Lower leg skin (tissue), 4 donors: ENCODE results near the gene SNX24. TPM values are rescaled to one million over a fixed set of nuclear protein-coding genes. Genes with fewer than 3 reads are reported as not detected.

Experiments
- DNase-seq, 2 donors: peaks; one replicate each; pipeline ENCODE4 v3.0.0-alpha.2; 2019; ENCODE audit warnings: low spot score in 2 of 2
- H3K4me3 ChIP-seq: fragments of 200-600 bp; sonication (generic); 2 replicates; pipeline ENCODE4 v1.5.1; 2017; ENCODE audit warnings: mild to moderate bottlenecking, low read depth; ENCODE audit not compliant: poor library complexity, severe bottlenecking
- CTCF ChIP-seq, 3 donors: fragments of 450-650 bp; IDR thresholded peaks; one replicate each; pipeline ENCODE4 v1.5.1; 2016; ENCODE audit warnings: antibody characterized with exemption in 3 of 3, mild to moderate bottlenecking in 3 of 3, moderate library complexity in 2 of 3
- POLR2A ChIP-seq, 2 donors: fragments of 450-650 bp; IDR thresholded peaks; one replicate each; pipeline ENCODE4 v1.6.1; 2016 to 2017; ENCODE audit warnings: antibody characterized with exemption in 2 of 2, mild to moderate bottlenecking in 1 of 2, moderate library complexity in 1 of 2
- WGBS, 2 donors: methylation state at CpG; one replicate each; pipeline ENCODE4 v1.1.5; 2018; 5-methylcytosine and 5-hydroxymethylcytosine counted together
- intact Hi-C: fragments of 100-400 bp; cut with DNase I; formaldehyde crosslinking; loops from one replicate; pipeline ENCODE4 v1.15.0; 2023; ENCODE audit warnings: low total_unique reads
- total RNA-seq, 4 donors: library from RNA; depleted of rRNA; stranded (reverse); fragments of >200 nt; gene quantifications; one replicate each; pipeline ENCODE4 v1.1.0, GENCODE V29; 2016

SNX24 gene
- total RNA-seq, 4 donors from 2014 or later = 20.1 to 28.1 (median 20.9) TPM

GRCh38 chr5:123007754-123008153 is 162.3 kb downstream of the SNX24 start:
- H3K4me3 ChIP-seq = no peak overlapping the region
- intact Hi-C loops = no loop called here
- 92 to 95% methylated on average over 6 of the region's 6 CpGs for WGBS, 2 donors
- no peak for TF ChIP-seq POLR2A (IDR thresholded peaks at IDR 0.05)
- TF ChIP-seq CTCF (IDR thresholded peaks at IDR 0.05) = no peak
- DNase-seq = no peak

- intact Hi-C loops = no loop called here
- 65 to 71% methylated on average over 1 of the region's 1 CpG for WGBS, 2 donors
- no peak for DNase-seq
- H3K4me3 ChIP-seq = no peak overlapping the region
- TF ChIP-seq CTCF (IDR thresholded peaks at IDR 0.05) (no peak), POLR2A (IDR thresholded peaks at IDR 0.05) (no peak)
Measured at GRCh38 chr5:123012321-123012720, 166.9 kb downstream of the SNX24 start.

- WGBS, 2 donors = 100% methylated on average over 1 of the region's 1 CpG
Measured at GRCh38 chr5:123014689-123015088, 169.3 kb downstream of the SNX24 start.

GRCh38 chr5:123028222-123028621 is 182.8 kb downstream of the SNX24 start:
- no peak for DNase-seq
- intact Hi-C loops = no loop called here
- H3K4me3 ChIP-seq = no peak overlapping the region
- 81 to 82% methylated on average over 9 of the region's 9 CpGs for WGBS, 2 donors
- TF ChIP-seq POLR2A (IDR thresholded peaks at IDR 0.05) (no peak), CTCF (IDR thresholded peaks at IDR 0.05) (no peak)

More at GRCh38 chr5:123014689-123015088, 169.3 kb downstream of the SNX24 start:
- DNase-seq = no peak
- intact Hi-C loops = no loop called here
- TF ChIP-seq POLR2A (IDR thresholded peaks at IDR 0.05) = no peak
- no peak overlapping the region for H3K4me3 ChIP-seq

- no peak overlapping the region for H3K4me3 ChIP-seq
- TF ChIP-seq POLR2A (IDR thresholded peaks at IDR 0.05) = no peak
- no peak for TF ChIP-seq CTCF (IDR thresholded peaks at IDR 0.05)
- intact Hi-C loops = no loop called here
- DNase-seq = no peak
- WGBS, 2 donors = 60 to 73% methylated on average over 6 of the region's 6 CpGs
Measured at GRCh38 chr5:123033157-123033671, 187.8 kb downstream of the SNX24 start.

- 2% methylated on average over 25 to 27 of the region's 27 CpGs for WGBS, 2 donors
- H3K4me3 ChIP-seq = peak overlapping the region; percentile 79
- intact Hi-C loops = no loop called here
- TF ChIP-seq CTCF (IDR thresholded peaks at IDR 0.05) = no peak
- no peak for TF ChIP-seq POLR2A (IDR thresholded peaks at IDR 0.05)
- DNase-seq = peak in 1 of 2 donors; percentile 20
Measured at GRCh38 chr5:123035360-123035917, 190.0 kb downstream of the SNX24 start.
